GM18909 (cell line): Measurements from ENCODE around the gene MAN2A1.

ENCODE experiments used
- ATAC-seq: cut with Tn5 transposase; IDR thresholded peaks from one replicate; pipeline ENCODE4 v1.9.1; 2021; ENCODE audit warnings: mild to moderate bottlenecking; ENCODE audit not compliant: unreplicated experiment, poor library complexity

The MAN2A1 gene

DNA sequence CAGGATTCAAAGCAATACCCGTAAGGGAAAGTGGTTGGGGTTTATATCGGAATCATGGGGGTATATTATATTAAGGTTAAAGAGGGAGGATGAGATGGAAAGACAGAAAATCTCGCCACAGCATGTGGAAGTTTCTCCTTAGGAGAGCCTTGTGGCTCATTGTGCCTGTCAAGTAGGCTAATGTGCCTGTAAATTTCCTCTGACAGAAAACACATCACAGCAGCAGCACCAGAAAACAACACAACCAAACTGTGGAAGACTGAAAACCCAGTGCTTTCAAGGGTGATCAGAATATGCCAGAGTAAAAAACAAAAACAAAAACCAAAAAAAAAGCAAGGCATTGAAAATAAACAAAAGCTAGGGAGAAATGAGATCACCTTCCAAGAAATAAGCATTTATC is 11.3 kb upstream of the MAN2A1 start:
- ATAC-seq, result no peak

DNA sequence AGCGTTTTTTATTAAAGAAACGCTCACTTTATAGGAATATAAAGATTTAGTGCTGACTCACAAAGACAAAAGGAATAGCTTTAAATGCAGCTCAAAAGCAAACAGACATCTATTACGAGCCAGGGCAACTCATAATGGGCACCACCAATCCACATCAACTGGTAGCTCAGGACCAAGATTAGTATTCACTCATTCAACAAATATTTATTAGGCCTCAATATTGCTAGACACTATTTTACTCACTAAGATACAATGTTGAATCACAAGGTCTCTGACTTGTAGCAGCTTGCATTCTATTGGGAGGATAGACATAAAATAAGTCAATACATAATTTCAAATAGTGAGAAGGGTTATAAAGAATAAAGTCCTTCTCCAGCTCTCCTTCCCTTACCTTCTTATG is 8.0 kb upstream of the MAN2A1 start:
- ATAC-seq, result no peak

DNA sequence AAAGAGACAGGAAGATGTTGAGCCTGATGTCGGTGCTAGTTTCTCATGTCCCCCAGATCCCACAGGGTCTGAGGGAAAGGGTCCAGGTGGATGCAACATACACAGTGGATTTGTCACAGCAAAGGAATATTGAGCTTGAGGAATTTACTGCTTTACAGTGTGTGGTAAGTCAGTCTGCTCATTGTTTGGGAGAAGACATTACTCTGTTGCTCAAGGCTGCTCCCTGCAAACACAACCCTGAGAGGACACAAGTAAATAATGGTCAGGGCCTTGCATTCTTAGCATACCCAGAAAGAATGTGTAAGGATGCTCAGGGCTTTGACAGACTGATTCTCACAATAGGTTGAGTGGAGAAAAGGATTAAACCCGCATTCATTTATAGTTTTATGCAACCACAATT is 7.3 kb upstream of the MAN2A1 start:
- ATAC-seq, result no peak

DNA sequence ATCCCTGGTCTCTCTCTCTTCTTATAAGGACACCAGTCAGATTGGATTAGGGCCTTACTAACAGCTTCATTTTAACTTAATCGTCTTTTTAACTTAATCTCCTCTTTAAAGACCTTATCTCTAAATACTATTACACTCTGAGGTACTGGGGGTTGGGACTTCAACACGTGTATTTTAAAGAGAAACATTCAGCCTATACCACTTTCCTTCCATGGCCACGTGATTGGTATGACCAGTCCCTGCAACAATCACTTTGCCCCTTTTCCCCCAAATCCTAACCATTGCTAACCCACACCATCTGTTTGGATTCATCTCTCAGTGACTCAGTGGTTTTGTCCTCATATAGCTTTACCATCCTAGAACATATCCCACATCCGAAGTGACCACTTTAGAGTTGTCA is 3.8 kb upstream of the MAN2A1 start:
- ATAC-seq, result no peak

- no peak for ATAC-seq
Measured at GRCh38 chr5:109688630-109688969, 1.1 kb upstream of the MAN2A1 start.

DNA sequence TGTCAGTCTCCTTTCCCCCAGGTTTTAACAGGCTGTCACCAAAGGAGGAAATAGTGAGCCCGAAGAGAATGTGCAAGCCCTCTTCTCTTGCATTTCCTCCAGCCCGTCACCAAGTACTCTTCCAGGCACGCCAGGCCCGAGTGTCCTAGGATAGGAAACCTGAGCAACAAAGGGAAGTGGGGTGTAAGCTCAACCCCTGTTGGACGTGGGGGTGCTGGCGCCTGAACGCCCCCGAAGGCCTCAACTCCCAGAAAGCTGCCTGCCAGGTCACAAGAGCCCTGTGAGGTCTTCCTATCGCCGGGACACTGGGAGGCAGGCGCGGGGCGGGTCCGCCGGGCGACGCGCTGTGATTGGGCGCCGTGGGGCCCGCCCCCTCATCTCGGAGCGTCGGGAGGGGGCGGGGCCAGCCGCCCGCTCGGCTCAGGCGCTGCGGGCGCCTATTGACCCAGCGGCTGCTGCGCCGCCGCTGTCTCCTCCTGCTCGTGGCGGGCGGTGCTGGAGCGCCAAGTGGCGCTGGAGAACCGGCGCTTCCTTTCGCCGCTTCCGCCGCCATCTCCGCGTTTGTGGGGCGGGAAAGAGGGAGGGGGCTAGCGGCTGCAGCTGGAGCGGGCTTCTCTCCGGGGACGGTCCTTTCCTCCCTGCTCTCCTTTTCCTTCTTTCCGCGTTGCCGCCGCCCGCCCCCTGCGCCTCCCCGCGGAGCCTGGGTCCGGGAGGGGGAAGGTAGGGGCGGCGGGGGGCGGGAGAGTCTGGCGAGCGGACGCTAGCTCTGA is 572 bp upstream of the MAN2A1 start:
- peak; percentile 81 for ATAC-seq

DNA sequence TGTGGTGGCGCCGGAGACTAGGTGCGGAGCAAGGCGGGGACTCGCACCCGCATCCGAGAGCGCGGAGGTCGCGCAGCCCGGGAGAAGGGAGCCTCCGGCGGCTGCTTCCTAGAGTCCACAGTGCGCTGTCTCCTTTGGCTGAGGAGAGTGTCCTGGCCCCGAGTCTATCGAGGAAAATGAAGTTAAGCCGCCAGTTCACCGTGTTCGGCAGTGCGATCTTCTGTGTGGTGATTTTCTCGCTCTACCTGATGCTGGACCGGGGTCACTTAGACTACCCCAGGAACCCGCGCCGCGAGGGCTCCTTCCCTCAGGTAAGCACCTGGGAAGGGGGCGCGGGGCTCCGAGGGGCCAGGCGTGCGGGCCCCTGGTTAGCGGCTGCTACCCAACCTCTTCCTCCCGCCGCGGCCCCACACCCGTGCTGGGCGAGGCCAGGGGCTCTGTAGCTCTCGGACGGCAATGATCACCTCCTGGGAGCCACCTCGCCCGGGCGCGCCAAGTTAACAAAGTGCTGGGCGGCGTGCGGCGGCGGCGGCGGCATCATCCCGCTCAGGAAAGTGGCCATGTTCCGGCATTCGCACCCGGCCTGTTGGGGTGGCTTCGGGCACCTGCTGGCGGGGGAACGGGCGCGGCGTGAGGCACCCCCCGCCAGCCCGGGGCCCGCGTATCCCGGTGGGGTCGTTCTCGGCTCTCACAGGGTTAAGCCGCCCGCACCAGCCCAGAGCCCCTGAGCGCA is 681 bp downstream of the MAN2A1 start:
- peak; percentile 13 for ATAC-seq

DNA sequence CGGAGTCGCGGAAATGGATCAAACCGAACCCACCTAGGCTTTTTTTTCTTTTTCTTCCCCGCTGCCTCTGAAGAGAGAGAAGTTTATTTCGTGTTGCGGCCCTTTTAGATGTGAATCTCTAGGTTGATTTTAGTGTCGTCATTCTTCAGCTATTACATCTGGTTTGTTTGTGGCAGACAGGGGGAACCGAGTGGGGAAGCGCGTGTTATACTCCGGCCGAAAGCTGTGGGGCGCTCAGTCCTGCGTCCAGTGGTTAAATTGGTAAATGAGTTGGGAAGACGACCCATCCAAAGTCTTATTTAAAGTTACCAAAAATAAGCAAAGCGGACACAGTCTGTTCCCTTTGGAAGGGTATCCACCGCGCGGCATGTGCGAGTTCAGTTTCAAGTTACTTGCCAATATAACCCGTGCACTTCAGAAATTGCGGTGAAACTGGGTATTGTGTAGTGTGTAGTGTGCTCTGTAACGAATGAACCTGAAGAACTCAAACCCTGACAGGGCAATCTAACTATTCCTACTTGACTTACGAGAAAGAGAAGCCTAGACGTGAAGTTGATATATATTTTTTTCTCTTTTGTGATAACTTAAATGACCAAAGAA is 1.3 kb downstream of the MAN2A1 start:
- peak; percentile 18 for ATAC-seq

- ATAC-seq, result no peak
Measured at GRCh38 chr5:109691996-109692395, 2.3 kb downstream of the MAN2A1 start.

GRCh38 chr5:109692852-109693251 is 3.1 kb downstream of the MAN2A1 start:
- ATAC-seq, result no peak

GRCh38 chr5:109693535-109694400 is 4.0 kb downstream of the MAN2A1 start:
- no peak for ATAC-seq

DNA sequence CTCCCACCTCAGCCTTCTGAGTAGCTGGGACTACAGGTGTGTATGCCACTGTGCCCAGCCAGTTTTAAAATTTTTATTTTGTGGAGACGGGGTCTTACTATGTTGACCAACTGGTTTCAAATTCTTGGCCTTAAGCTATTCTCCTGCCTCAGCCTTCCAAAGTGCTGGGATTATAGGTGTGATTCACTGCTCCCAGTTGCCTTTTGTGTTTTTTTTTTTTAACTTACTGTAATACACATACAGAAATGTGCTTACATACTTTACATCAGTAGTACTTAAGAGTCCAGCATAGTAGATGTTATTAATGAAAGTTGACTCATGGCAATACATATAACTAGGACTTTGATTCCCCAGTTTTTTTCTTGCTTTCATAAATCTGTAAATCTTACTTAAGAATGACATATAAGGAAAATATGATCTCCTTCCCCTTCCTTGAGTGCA is 4.7 kb downstream of the MAN2A1 start:
- no peak for ATAC-seq

DNA sequence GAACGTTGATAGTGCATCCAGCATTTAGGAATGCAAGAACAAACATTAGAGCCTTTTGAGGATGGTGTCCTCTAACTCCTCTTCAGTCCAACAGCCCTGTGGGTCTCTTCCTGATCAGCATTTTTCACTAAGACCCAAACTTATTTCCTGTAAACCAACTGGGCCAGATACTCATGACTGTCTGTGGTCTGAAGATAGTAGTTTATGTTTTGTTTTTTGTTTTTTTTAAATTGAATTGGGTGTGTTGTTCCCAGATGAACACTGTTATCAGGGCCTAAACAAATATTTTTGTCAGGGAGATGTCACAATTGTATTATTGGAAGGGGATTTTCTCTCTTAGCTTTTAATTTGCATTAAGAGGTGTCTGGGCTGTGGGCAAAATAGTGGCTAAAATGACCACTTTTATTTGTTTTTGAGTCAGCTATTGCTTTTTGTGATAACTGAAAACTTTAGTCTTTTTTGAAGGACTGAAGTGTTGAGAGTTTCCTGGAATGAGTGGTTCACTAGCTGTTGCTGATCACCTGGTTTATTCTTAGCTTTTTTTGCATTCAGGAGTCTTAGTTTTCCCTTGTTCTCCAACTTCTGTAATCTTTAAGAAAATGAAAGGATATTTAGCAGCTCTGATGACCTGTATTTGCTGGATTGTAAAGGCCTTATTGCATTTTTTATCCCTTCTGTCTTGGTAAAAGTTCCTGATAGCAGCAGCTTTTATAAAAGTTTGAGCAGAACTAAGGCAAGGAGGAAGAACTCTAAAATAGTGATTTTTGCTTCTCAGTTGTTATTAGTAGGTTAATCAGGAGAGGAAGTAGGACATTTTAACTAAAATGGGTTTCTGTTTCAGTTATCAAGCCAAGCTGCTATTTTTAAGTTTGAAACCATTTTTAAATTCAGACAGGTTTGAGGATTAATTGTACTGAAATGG is 5.5 kb downstream of the MAN2A1 start:
- ATAC-seq, result peak; percentile 67

DNA sequence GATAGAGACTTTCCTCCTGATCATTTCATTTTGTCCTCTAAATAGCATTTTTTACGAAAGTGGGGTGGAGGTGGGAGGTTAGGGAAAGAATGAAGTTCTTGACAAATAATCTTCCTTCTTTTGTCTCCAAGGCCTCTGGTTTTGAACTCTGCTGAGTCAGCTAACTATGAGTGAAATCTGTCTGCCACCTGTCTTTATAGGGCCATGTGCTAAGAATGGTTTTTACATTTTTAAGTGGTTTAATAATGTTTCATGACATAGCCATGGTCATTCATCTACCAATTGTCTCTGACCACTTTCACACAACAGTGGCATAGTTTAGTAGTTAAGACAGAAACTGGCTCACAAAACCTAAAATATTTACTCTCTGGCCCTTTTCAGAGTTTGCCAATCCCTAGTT is 7.6 kb downstream of the MAN2A1 start:
- ATAC-seq, result no peak

DNA sequence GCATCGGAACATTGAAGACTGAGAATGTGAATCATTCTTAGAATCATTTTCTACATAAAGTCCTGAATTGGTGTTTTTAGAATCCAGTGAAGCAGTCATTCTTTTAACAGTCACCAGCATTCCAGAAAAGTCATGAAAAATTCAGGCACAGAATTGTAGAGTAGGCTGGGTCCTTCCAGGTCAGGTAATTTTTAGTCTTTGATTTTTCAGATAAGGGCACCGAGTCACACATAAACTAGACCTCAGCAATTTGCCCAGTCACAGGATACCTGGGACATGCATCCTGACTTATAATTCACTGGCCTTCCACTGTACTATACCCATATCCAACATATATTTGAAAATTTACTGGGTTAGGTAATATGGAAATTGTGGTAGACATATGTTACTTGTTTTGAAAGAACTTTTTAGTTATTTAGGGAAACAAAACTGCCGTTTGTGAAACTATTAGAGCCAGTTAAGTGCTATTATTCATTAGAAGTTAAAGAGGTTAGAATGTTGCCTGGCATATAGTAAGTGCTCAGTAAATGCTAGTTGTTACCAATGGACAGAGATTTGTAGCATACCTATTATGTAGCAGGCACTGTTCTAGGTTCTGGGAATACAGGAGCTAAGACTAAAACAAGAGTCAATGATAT is 10.9 kb downstream of the MAN2A1 start:
- no peak for ATAC-seq

DNA sequence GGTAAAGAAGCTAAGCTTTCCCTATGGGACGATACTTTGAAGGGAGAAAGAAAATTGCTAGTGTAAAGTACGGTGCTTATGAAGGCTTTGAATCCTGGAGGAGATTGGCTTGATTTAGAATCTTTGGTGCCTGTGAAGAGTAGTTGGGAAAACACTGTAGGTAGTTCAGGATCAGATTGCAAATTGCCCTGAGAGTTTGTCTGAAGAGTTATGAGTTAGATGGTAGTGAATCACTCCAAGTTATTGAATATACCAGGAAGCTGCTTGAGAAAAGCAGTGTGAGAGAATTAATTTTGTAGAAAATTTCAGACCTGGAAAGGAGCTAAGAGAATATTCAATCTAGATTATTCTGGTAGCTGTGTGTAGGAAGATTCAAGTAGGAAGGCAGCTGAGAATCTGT is 11.5 kb downstream of the MAN2A1 start:
- no peak for ATAC-seq

GRCh38 chr5:109701792-109702191 is 12.1 kb downstream of the MAN2A1 start:
- no peak for ATAC-seq

- ATAC-seq, result no peak
Measured at GRCh38 chr5:109703166-109703565, 13.4 kb downstream of the MAN2A1 start.

DNA sequence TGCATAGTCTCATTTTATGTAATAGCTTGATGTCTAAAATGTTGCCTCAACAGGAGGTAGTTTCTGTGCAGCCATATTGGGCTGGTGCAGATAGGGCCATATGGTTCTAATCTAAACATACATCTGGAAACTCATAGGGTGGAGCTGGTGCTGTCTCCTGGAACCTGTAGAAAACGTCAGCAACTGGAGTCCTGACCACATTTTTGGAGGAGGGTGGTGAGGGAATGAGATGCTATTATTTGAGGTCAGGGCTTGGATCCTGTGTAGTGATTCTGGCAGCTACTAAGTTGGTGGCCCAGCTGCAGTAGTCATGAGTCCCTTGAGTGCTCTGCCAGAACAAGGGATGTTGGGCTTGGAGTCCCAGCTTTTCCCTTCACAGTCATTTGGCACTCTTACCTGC is 14.1 kb downstream of the MAN2A1 start:
- no peak for ATAC-seq
